DOHH2 (cell line): ENCODE data around the gene TMEM183A.

Experiments
- CTCF ChIP-seq: fragments of 200-600 bp; sonication (generic); IDR thresholded peaks from one replicate; pipeline ENCODE4 v1.5.1; 2014; ENCODE audit warnings: antibody characterized with exemption, mild to moderate bottlenecking, low read depth, low read length; ENCODE audit not compliant: poor library complexity, severe bottlenecking
- EZH2phosphoT487 ChIP-seq: fragments of 200-600 bp; sonication (generic); IDR thresholded peaks from 2 replicates; pipeline ENCODE4 v1.6.1; 2017; ENCODE audit warnings: borderline replicate concordance, mild to moderate bottlenecking, antibody characterized with exemption, low read length, moderate library complexity, mixed read lengths

- TF ChIP-seq CTCF (no peak), EZH2phosphoT487 (no peak)
Measured at GRCh38 chr1:202959276-202959620, 47.9 kb upstream of the TMEM183A start.
